WERI-Rb-1 (cell line): Measurements from ENCODE around the gene CYB561D1.

Experiments used
- DNase-seq: peaks from one replicate; pipeline ENCODE4 v3.0.0-alpha.2; 2020
- H3K27ac ChIP-seq: fragments of 250-450 bp; sonication (Bioruptor Pico); 2 replicates; pipeline ENCODE4 v1.5.1; 2020; ENCODE audit warnings: mild to moderate bottlenecking, moderate library complexity
- H3K27me3 ChIP-seq: fragments of 250-450 bp; sonication (Bioruptor Pico); 2 replicates; pipeline ENCODE4 v1.5.1; 2021; ENCODE audit warnings: mild to moderate bottlenecking, low read depth, moderate library complexity; ENCODE audit not compliant: insufficient read depth, severe bottlenecking
- H3K36me3 ChIP-seq: fragments of 250-450 bp; sonication (Bioruptor Pico); 2 replicates; pipeline ENCODE4 v1.5.1; 2020; ENCODE audit warnings: mild to moderate bottlenecking, moderate library complexity
- H3K4me3 ChIP-seq: 2 replicates; pipeline ENCODE4 v1.5.1; 2011; ENCODE audit warnings: low read depth, mild to moderate bottlenecking, control low read depth, low read length
- H3K9me3 ChIP-seq: fragments of 250-450 bp; sonication (Bioruptor Pico); 2 replicates; pipeline ENCODE4 v1.5.1; 2021; ENCODE audit warnings: mild to moderate bottlenecking, moderate library complexity; ENCODE audit not compliant: severe bottlenecking
- CTCF ChIP-seq: IDR thresholded peaks from 2 replicates; pipeline ENCODE4 v1.5.1; 2011; ENCODE audit warnings: low read depth, mild to moderate bottlenecking, control low read depth, inconsistent platforms, low read length

The CYB561D1 gene

GRCh38 chr1:109491372-109491771 lies 2.5 kb upstream of the CYB561D1 start:
- H3K36me3 ChIP-seq: peaks cover 60% of the 10 kb centered on the region
- no peaks in the 10 kb centered on the region for H3K9me3 ChIP-seq

GRCh38 chr1:109492779-109493178 lies 1.1 kb upstream of the CYB561D1 start:
- Histone ChIP-seq H3K36me3 (peaks cover 54% of the 10 kb centered on the region), H3K27ac (no peak overlapping the region), H3K27me3 (no peaks in the 10 kb centered on the region), H3K4me3 (no peak overlapping the region), H3K9me3 (no peaks in the 10 kb centered on the region)
- no peak for TF ChIP-seq CTCF
- no peak for DNase-seq

More at GRCh38 chr1:109491372-109491771, 2.5 kb upstream of the CYB561D1 start:
- H3K27ac ChIP-seq: no peak overlapping the region
- no peak for DNase-seq
- H3K4me3 ChIP-seq: no peak overlapping the region
- no peak for TF ChIP-seq CTCF
- H3K27me3 ChIP-seq: no peaks in the 10 kb centered on the region

GRCh38 chr1:109493227-109493626 lies 667 bp upstream of the CYB561D1 start:
- Histone ChIP-seq H3K4me3 (no peak overlapping the region), H3K9me3 (no peaks in the 10 kb centered on the region), H3K27me3 (no peaks in the 10 kb centered on the region), H3K36me3 (peaks cover 49% of the 10 kb centered on the region), H3K27ac (peak overlapping the region; percentile 20; the same call in 1 of the 2 replicates)
- DNase-seq: no peak
- TF ChIP-seq CTCF: no peak

- DNase-seq: no peak
- no peak for TF ChIP-seq CTCF
- Histone ChIP-seq H3K9me3 (no peaks in the 10 kb centered on the region), H3K27me3 (no peaks in the 10 kb centered on the region), H3K27ac (no peak overlapping the region), H3K4me3 (no peak overlapping the region), H3K36me3 (peaks cover 31% of the 10 kb centered on the region)
Measured at GRCh38 chr1:109495738-109496137, 1.8 kb downstream of the CYB561D1 start.

GRCh38 chr1:109497449-109498160 lies 3.7 kb downstream of the CYB561D1 start:
- Histone ChIP-seq H3K36me3 (peaks cover 20% of the 10 kb centered on the region), H3K4me3 (no peak overlapping the region), H3K27me3 (no peaks in the 10 kb centered on the region), H3K27ac (no peak overlapping the region), H3K9me3 (no peaks in the 10 kb centered on the region)
- no peak for DNase-seq
- no peak for TF ChIP-seq CTCF
